Measurements from ENCODE around the gene PHTF1.

PHTF1 gene

DNA sequence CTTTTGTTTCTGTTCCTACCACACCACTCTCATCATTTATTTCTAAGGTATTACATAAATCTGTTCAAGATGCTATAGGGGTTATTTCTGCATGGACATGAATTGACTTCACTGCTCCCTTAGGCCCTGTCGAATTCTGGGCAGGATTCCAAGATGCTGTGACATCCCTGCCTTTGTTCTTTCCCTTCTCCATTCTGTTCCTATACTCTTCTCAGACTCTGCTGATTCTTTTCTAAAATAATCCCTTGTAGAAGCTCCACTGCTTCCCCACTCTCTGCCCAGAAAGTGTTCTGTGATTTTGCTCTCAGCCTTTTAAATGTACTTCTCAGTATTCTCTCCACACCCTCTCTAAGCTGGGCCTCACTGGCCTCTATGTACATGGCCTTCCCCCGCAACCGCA lies 99.2 kb downstream of the PHTF1 start:
- Histone ChIP-seq H3K23ac (ENCODE audit: low read depth, low read length, poor library complexity) (no peak overlapping the region), H2AK5ac (ENCODE audit: low read depth, low read length) (no peak overlapping the region), H3K27me3 (ENCODE audit: control insufficient read depth in 3 of 3, insufficient read depth in 3 of 3, low read depth in 1 of 3, low read length in 3 of 3) (no peaks in the 10 kb centered on the region), H3K27ac (replicated peaks; ENCODE audit: low read length) (no peak overlapping the region), H3K18ac (ENCODE audit: low read length) (no peak overlapping the region), H4K8ac (ENCODE audit: low read depth, low read length) (no peak overlapping the region), H3K9ac (ENCODE audit: low read depth, low read length, poor library complexity) (no peak overlapping the region), H4K91ac (ENCODE audit: low read depth, low read length, poor library complexity) (no peak overlapping the region), H3K79me1 (ENCODE audit: low read depth, low read length) (no peaks in the 10 kb centered on the region), H3K4me1 (ENCODE audit: control insufficient read depth in 2 of 2, insufficient read depth in 1 of 2, low read depth in 1 of 2, low read length in 2 of 2) (peaks cover 0 to 5% of the 10 kb centered on the region in 2 donors), H3K14ac (ENCODE audit: low read length) (no peak overlapping the region), H2BK120ac (ENCODE audit: low read depth, low read length) (no peak overlapping the region), H2BK15ac (ENCODE audit: low read length) (no peak overlapping the region), H3K4me3 (ENCODE audit: low read length in 2 of 2) (no peak overlapping the region), H2BK5ac (ENCODE audit: low read length) (no peak overlapping the region), H3K4ac (ENCODE audit: low read length) (no peak overlapping the region), H3K4me2 (ENCODE audit: insufficient read depth, low read length, poor library complexity, severe bottlenecking) (no peak overlapping the region), H3K36me3 (replicated peaks in 1 of 2; ENCODE audit: control insufficient read depth in 2 of 2, insufficient read depth in 2 of 2, low read length in 2 of 2) (peaks cover 0 to 8% of the 10 kb centered on the region in 2 donors), H2BK12ac (ENCODE audit: low read length) (no peak overlapping the region), H2AFZ (ENCODE audit: low read length) (no peak overlapping the region), H3K9me3 (replicated peaks in 1 of 2; ENCODE audit: control insufficient read depth in 2 of 2, insufficient read depth in 1 of 2, low read depth in 1 of 2, low read length in 2 of 2) (no peaks in the 10 kb centered on the region)
- no peak for DNase-seq (ENCODE audit: low spot score)
- WGBS, 2 donors (ENCODE audit: extremely low coverage in 2 of 2, insufficient read length in 2 of 2, insufficient replicate concordance in 1 of 2): no CpG with 5 or more reads among the region's 3 CpGs

DNA sequence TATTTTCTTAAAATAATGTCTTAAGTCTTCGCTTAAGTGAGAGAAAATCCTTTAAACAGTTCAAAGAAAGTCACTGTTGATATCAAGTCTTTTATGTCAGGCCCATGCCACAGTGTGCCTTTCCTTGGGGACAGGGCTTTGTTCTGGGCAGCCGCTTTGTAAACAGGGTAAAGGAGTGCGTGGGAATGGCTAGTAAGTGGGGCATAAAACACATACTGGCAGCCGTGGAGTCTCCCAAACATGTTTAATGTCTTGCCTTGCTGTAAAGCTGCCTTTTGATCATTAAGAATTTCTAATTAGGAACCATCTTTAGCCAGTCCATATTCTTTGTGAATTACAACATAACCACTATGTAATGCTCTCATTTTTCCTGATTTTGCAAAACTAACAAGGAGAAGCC lies 99.7 kb downstream of the PHTF1 start:
- Histone ChIP-seq H3K9ac (ENCODE audit: low read depth, low read length, poor library complexity) (no peak overlapping the region), H3K4ac (ENCODE audit: low read length) (no peak overlapping the region), H4K8ac (ENCODE audit: low read depth, low read length) (no peak overlapping the region), H3K27ac (replicated peaks; ENCODE audit: low read length) (no peak overlapping the region), H3K4me3 (ENCODE audit: low read length in 2 of 2) (no peak overlapping the region), H3K23ac (ENCODE audit: low read depth, low read length, poor library complexity) (no peak overlapping the region), H3K36me3 (replicated peaks in 1 of 2; ENCODE audit: control insufficient read depth in 2 of 2, insufficient read depth in 2 of 2, low read length in 2 of 2) (peaks cover 0 to 8% of the 10 kb centered on the region in 2 donors), H3K4me1 (ENCODE audit: control insufficient read depth in 2 of 2, insufficient read depth in 1 of 2, low read depth in 1 of 2, low read length in 2 of 2) (peaks cover 0 to 5% of the 10 kb centered on the region in 2 donors), H3K27me3 (ENCODE audit: control insufficient read depth in 3 of 3, insufficient read depth in 3 of 3, low read depth in 1 of 3, low read length in 3 of 3) (no peaks in the 10 kb centered on the region), H3K9me3 (replicated peaks in 1 of 2; ENCODE audit: control insufficient read depth in 2 of 2, insufficient read depth in 1 of 2, low read depth in 1 of 2, low read length in 2 of 2) (no peaks in the 10 kb centered on the region), H3K18ac (ENCODE audit: low read length) (no peak overlapping the region), H3K4me2 (ENCODE audit: insufficient read depth, low read length, poor library complexity, severe bottlenecking) (no peak overlapping the region), H2AK5ac (ENCODE audit: low read depth, low read length) (no peak overlapping the region), H4K91ac (ENCODE audit: low read depth, low read length, poor library complexity) (no peak overlapping the region), H2BK15ac (ENCODE audit: low read length) (no peak overlapping the region), H3K79me1 (ENCODE audit: low read depth, low read length) (no peaks in the 10 kb centered on the region), H2BK12ac (ENCODE audit: low read length) (no peak overlapping the region), H3K14ac (ENCODE audit: low read length) (no peak overlapping the region), H2BK120ac (ENCODE audit: low read depth, low read length) (no peak overlapping the region), H2BK5ac (ENCODE audit: low read length) (no peak overlapping the region), H2AFZ (ENCODE audit: low read length) (no peak overlapping the region)
- DNase-seq (ENCODE audit: low spot score): no peak
- no CpG with 5 or more reads among the region's 4 CpGs for whole genome bisulfite sequencing, 2 donors (ENCODE audit: extremely low coverage in 2 of 2, insufficient read length in 2 of 2, insufficient replicate concordance in 1 of 2)

DNA sequence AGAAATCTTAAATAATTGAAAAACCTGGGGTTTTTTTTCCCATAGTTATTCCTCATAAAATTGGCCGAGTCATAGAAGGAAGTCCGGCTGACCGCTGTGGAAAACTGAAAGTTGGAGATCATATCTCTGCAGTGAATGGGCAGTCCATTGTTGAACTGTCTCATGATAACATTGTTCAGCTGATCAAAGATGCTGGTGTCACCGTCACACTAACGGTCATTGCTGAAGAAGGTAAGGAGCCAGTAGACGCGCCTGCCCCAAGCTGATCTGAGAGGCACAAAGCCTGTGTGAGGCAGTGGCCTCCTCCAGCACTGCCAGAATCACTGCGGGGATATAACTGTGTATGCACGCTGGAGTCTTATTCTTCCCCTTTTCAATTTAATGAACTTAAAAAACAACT lies 100.3 kb downstream of the PHTF1 start:
- H3K9ac ChIP-seq (ENCODE audit: low read depth, low read length, poor library complexity): peak overlapping the region; percentile 40
- peak overlapping the region; percentile 58 for H3K18ac ChIP-seq (ENCODE audit: low read length)
- H2BK12ac ChIP-seq (ENCODE audit: low read length): no peak overlapping the region
- no peak overlapping the region for H3K4me3 ChIP-seq (ENCODE audit: low read length in 2 of 2)
- no peak overlapping the region for H2BK5ac ChIP-seq (ENCODE audit: low read length)
- no peak overlapping the region for H4K91ac ChIP-seq (ENCODE audit: low read depth, low read length, poor library complexity)
- H3K4me2 ChIP-seq (ENCODE audit: insufficient read depth, low read length, poor library complexity, severe bottlenecking): no peak overlapping the region
- no peak overlapping the region for H3K4ac ChIP-seq (ENCODE audit: low read length)
- H3K79me1 ChIP-seq (ENCODE audit: low read depth, low read length): no peaks in the 10 kb centered on the region
- WGBS, 2 donors (ENCODE audit: extremely low coverage in 2 of 2, insufficient read length in 2 of 2, insufficient replicate concordance in 1 of 2): no CpG with 5 or more reads among the region's 9 CpGs
- H3K9me3 ChIP-seq (replicated peaks in 1 of 2; ENCODE audit: control insufficient read depth in 2 of 2, insufficient read depth in 1 of 2, low read depth in 1 of 2, low read length in 2 of 2): no peaks in the 10 kb centered on the region
- no peak overlapping the region for H4K8ac ChIP-seq (ENCODE audit: low read depth, low read length)
- H3K23ac ChIP-seq (ENCODE audit: low read depth, low read length, poor library complexity): no peak overlapping the region
- no peak overlapping the region for H2AFZ ChIP-seq (ENCODE audit: low read length)
- DNase-seq (ENCODE audit: low spot score): no peak
- H3K4me1 ChIP-seq (ENCODE audit: control insufficient read depth in 2 of 2, insufficient read depth in 1 of 2, low read depth in 1 of 2, low read length in 2 of 2): peaks cover 0 to 5% of the 10 kb centered on the region in 2 donors
- H2BK15ac ChIP-seq (ENCODE audit: low read length): no peak overlapping the region
- H3K14ac ChIP-seq (ENCODE audit: low read length): peak overlapping the region; percentile 67
- H2AK5ac ChIP-seq (ENCODE audit: low read depth, low read length): no peak overlapping the region
- H3K36me3 ChIP-seq (replicated peaks in 1 of 2; ENCODE audit: control insufficient read depth in 2 of 2, insufficient read depth in 2 of 2, low read length in 2 of 2): peaks cover 0 to 12% of the 10 kb centered on the region in 2 donors
- H3K27me3 ChIP-seq (ENCODE audit: control insufficient read depth in 3 of 3, insufficient read depth in 3 of 3, low read depth in 1 of 3, low read length in 3 of 3): no peaks in the 10 kb centered on the region
- H3K27ac ChIP-seq (replicated peaks; ENCODE audit: low read length): no peak overlapping the region
- no peak overlapping the region for H2BK120ac ChIP-seq (ENCODE audit: low read depth, low read length)

DNA sequence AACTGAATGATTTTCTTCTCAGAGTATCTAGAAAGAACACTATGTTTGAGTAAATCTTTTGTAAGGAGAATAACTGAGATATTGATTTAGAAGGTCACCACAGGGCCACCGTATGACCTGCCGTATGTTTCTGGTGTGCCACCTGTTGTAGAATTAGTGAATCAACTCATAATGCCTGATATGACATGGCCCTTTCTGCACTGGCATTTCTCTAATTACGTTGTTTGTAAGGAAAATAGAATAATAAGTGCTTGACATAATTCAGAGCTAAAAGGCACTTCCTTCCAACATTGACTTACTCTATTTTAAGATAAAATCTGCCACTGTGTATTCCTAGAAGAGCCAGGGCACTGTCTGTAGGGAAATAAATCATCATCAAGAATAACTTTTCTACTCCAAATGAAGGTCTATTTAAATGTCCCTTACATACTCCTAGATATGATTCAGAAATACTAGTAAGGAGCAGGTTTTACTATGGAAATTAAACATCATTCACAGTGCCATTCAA lies 101.7 kb downstream of the PHTF1 start:
- no CpG with 5 or more reads among the region's 3 CpGs for WGBS, 2 donors (ENCODE audit: extremely low coverage in 2 of 2, insufficient read length in 2 of 2, insufficient replicate concordance in 1 of 2)
- Histone ChIP-seq H3K18ac (ENCODE audit: low read length) (no peak overlapping the region), H3K14ac (ENCODE audit: low read length) (no peak overlapping the region), H3K4me2 (ENCODE audit: insufficient read depth, low read length, poor library complexity, severe bottlenecking) (no peak overlapping the region), H2BK5ac (ENCODE audit: low read length) (no peak overlapping the region), H3K9ac (ENCODE audit: low read depth, low read length, poor library complexity) (no peak overlapping the region), H3K27me3 (ENCODE audit: control insufficient read depth in 3 of 3, insufficient read depth in 3 of 3, low read depth in 1 of 3, low read length in 3 of 3) (no peaks in the 10 kb centered on the region), H3K79me1 (ENCODE audit: low read depth, low read length) (no peaks in the 10 kb centered on the region), H3K27ac (replicated peaks; ENCODE audit: low read length) (no peak overlapping the region), H3K9me3 (replicated peaks in 1 of 2; ENCODE audit: control insufficient read depth in 2 of 2, insufficient read depth in 1 of 2, low read depth in 1 of 2, low read length in 2 of 2) (no peaks in the 10 kb centered on the region), H2AFZ (ENCODE audit: low read length) (no peak overlapping the region), H2BK12ac (ENCODE audit: low read length) (no peak overlapping the region), H3K4ac (ENCODE audit: low read length) (no peak overlapping the region), H2AK5ac (ENCODE audit: low read depth, low read length) (no peak overlapping the region), H3K23ac (ENCODE audit: low read depth, low read length, poor library complexity) (no peak overlapping the region), H3K4me1 (ENCODE audit: control insufficient read depth in 2 of 2, insufficient read depth in 1 of 2, low read depth in 1 of 2, low read length in 2 of 2) (peaks cover 0 to 5% of the 10 kb centered on the region in 2 donors), H4K91ac (ENCODE audit: low read depth, low read length, poor library complexity) (no peak overlapping the region), H3K4me3 (ENCODE audit: low read length in 2 of 2) (no peak overlapping the region), H3K36me3 (replicated peaks in 1 of 2; ENCODE audit: control insufficient read depth in 2 of 2, insufficient read depth in 2 of 2, low read length in 2 of 2) (peaks cover 2 to 18% of the 10 kb centered on the region in 2 donors), H2BK15ac (ENCODE audit: low read length) (no peak overlapping the region), H4K8ac (ENCODE audit: low read depth, low read length) (no peak overlapping the region), H2BK120ac (ENCODE audit: low read depth, low read length) (no peak overlapping the region)
- DNase-seq (ENCODE audit: low spot score): no peak

Data from neuronal stem cell (in vitro differentiated cells).